HG03457 (cell line): ENCODE results near the gene PON3.

Experiments used
- ATAC-seq: cut with Tn5 transposase; IDR thresholded peaks from one replicate; pipeline ENCODE4 v1.9.1; 2021; ENCODE audit warnings: moderate number of reproducible peaks; ENCODE audit not compliant: unreplicated experiment

Gene PON3

GRCh38 chr7:95342642-95343307 is 53.4 kb downstream of the PON3 start:
- ATAC-seq = no peak

GRCh38 chr7:95342029-95342428 is 54.1 kb downstream of the PON3 start:
- no peak for ATAC-seq

GRCh38 chr7:95340491-95340890 is 55.7 kb downstream of the PON3 start:
- no peak for ATAC-seq

GRCh38 chr7:95338832-95339231 is 57.3 kb downstream of the PON3 start:
- no peak for ATAC-seq

- no peak for ATAC-seq
Observed at GRCh38 chr7:95335093-95335492, 61.1 kb downstream of the PON3 start.

- ATAC-seq = no peak
Observed at GRCh38 chr7:95334447-95334846, 61.7 kb downstream of the PON3 start.

- ATAC-seq = peak; percentile 19
Observed at GRCh38 chr7:95330961-95331337, 65.2 kb downstream of the PON3 start.

- ATAC-seq = peak; percentile 93
Observed at GRCh38 chr7:95330204-95330960, 65.8 kb downstream of the PON3 start.

GRCh38 chr7:95327356-95327755 is 68.8 kb downstream of the PON3 start:
- ATAC-seq = no peak

- no peak for ATAC-seq
Observed at GRCh38 chr7:95324431-95324830, 71.7 kb downstream of the PON3 start, which contains the start of gene PON1. Gene PON1, minus strand, starts transcription at chr7:95324532. Its CDS starts 57 bp downstream, at chr7:95324475.

- ATAC-seq = no peak
Observed at GRCh38 chr7:95323410-95324129, 72.6 kb downstream of the PON3 start.

GRCh38 chr7:95322854-95323253 is 73.3 kb downstream of the PON3 start:
- ATAC-seq = no peak

- ATAC-seq = no peak
Observed at GRCh38 chr7:95322396-95322795, 73.8 kb downstream of the PON3 start.

- ATAC-seq = no peak
Observed at GRCh38 chr7:95321720-95322119, 74.5 kb downstream of the PON3 start.

GRCh38 chr7:95320651-95321050 is 75.5 kb downstream of the PON3 start:
- no peak for ATAC-seq

GRCh38 chr7:95319570-95319969 is 76.6 kb downstream of the PON3 start:
- ATAC-seq = no peak

- no peak for ATAC-seq
Observed at GRCh38 chr7:95318501-95319100, 77.6 kb downstream of the PON3 start.

- ATAC-seq = no peak
Observed at GRCh38 chr7:95317966-95318365, 78.2 kb downstream of the PON3 start.

GRCh38 chr7:95317546-95317945 is 78.6 kb downstream of the PON3 start:
- no peak for ATAC-seq

- ATAC-seq = no peak
Observed at GRCh38 chr7:95316588-95316987, 79.6 kb downstream of the PON3 start.

- no peak for ATAC-seq
Observed at GRCh38 chr7:95312561-95312960, 83.6 kb downstream of the PON3 start.
